AG10803 (cell line): ENCODE measurements around the gene NEBL.

Source experiments
- DNase-seq: peaks from one replicate; pipeline ENCODE4 v3.0.0; 2010; ENCODE audit warnings: low read depth
- H3K4me3 ChIP-seq: 2 replicates; pipeline ENCODE4 v1.5.1; 2011; ENCODE audit warnings: mild to moderate bottlenecking, low read length, control low read depth
- TF ChIP-seq, protein P1 (sequence below): conservative IDR thresholded peaks from 2 replicates; pipeline ENCODE4 v1.5.1; 2011; ENCODE audit warnings: mild to moderate bottlenecking, low read length, control low read depth, inconsistent platforms

Gene NEBL

DNA sequence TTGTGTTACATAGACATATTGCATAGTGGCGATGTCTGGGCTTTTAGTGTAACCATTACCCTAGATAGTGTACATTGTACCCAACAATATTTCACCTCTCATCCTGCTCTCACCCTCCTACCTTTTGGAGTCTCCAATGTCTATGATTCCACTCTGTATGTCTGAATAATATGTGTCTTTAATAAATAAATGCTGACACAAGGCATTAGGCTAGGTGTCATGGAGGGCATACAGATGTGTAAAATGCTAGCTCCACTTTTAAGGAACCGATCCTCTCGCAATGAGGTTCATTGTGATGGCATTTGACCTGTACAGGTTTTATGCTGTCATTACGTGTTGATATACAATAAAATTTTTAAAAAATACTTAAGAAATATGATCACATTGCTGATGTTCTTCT lies 74.3 kb downstream of the NEBL start:
- no peak for DNase-seq
- no peak overlapping the region for H3K4me3 ChIP-seq
- TF ChIP-seq, protein P1, sequence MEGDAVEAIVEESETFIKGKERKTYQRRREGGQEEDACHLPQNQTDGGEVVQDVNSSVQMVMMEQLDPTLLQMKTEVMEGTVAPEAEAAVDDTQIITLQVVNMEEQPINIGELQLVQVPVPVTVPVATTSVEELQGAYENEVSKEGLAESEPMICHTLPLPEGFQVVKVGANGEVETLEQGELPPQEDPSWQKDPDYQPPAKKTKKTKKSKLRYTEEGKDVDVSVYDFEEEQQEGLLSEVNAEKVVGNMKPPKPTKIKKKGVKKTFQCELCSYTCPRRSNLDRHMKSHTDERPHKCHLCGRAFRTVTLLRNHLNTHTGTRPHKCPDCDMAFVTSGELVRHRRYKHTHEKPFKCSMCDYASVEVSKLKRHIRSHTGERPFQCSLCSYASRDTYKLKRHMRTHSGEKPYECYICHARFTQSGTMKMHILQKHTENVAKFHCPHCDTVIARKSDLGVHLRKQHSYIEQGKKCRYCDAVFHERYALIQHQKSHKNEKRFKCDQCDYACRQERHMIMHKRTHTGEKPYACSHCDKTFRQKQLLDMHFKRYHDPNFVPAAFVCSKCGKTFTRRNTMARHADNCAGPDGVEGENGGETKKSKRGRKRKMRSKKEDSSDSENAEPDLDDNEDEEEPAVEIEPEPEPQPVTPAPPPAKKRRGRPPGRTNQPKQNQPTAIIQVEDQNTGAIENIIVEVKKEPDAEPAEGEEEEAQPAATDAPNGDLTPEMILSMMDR = no peak

DNA sequence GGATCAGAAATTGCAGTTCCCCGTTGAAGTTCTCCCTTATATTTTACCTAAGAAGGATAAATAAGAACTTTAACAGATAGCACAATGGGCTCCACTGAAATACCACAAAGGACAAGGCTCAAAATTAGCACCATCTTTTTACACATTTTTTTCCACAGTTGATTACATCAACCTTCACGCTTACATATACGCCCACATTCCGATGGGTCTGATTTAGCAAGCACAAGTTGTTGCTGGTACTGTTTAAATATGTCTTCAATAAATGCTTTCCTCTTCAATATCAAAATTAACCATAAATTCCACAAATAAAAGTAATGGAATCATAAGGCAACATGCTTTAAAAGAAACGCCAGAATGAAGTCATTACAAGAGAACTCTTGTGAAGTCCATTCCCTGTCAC lies 79.5 kb downstream of the NEBL start:
- TF ChIP-seq, protein P1 = no peak
- H3K4me3 ChIP-seq = no peak overlapping the region
- DNase-seq = peak; percentile 2

DNA sequence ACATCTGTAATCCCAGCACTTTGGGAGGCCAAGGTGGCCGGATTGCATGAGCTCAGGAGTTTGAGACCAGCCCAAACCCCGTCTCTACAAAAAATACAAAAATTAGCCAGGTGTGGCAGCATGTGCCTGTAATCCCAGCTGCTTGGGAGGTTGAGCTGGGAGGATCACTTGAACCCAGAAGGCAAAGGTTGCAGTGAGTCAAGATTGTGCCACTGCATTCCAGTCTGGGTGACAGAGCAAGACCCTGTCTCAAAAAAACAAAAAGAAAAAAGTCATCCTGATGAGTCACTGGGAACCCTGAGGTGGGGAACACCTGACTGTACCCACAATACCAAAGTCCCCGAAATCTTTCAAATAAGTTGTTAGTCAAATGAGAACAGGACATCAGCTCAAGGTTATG lies 80.0 kb downstream of the NEBL start:
- DNase-seq = no peak
- TF ChIP-seq, protein P1 = no peak

DNA sequence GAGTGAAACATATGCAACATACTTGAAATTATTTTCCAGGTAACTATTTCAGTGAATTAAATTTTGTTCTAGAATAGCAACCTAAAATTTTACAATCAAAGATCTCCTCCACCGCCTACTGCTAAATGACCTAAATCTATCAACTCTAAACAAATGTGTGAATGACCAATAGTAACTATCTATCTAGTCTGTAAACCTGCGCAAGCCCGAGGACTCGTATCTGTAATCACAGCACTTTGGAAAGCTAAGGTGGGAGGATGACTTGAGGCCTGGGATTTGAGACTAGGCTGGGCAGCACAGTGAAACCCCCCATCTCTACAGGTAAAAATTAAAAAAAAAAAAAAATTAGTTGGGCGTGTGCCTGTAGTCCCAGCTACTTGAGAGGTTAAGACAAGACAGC lies 83.0 kb downstream of the NEBL start:
- TF ChIP-seq, protein P1 = no peak
- no peak overlapping the region for H3K4me3 ChIP-seq
- DNase-seq = no peak

More for the DNA sequence above, 80.0 kb downstream of the NEBL start:
- H3K4me3 ChIP-seq = no peak overlapping the region

DNA sequence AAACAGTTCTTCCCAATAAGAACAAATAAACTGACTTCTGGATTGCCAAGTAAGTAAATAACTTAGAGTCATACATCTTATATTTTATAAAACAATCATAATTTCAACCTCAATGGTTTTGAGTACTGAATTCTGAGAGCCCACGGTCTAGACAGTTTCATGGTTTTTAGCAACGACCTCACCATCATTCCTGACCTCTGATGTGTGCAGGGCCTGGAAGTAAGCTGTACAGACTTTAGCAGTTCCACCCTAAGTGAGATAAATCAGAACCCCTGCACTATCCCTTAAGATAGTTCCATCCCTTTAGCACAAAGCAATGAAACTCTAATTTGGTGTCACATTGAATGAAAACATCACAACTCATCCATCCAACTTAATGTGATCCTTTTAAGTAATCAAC lies 86.0 kb downstream of the NEBL start:
- H3K4me3 ChIP-seq = no peak overlapping the region
- TF ChIP-seq, protein P1 = no peak
- no peak for DNase-seq

DNA sequence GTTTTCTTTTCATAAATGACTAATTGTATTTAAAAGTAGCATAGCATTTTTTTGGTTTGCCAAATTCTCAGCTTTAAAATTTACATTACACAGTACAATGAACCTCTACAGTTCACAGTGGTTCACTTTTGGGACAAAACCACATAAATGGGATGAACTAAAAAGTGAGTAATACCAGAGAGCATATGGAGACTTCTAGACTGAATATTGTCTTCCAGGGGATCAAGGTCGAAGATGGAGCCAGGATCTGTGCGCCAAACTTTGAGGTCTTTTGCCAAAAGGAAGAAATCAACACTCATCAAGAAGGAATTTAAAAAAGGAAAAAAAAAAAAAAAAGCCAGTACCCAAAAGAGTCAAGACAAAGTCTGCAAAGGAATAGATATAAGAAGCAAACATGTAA lies 87.5 kb downstream of the NEBL start:
- DNase-seq = no peak
- H3K4me3 ChIP-seq = no peak overlapping the region
- TF ChIP-seq, protein P1 = no peak

DNA sequence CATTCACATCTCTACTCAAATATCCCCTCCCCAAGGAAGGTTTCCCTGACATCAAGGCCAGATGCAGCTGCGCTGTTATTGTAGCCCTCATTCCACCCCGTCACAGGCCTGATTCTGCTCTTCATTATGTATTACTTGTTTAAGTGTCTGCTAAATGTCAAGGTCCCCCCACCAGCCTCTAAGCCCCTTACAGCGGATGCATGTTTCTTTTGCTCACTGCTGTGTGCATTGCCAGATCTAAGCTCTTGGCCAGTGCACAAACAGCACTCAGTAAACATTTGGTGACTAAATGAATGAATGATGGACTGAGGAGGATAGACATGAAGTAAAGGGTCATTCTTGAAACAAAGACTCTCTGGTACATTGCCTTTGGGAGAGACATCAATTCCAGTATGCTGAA lies 90.6 kb downstream of the NEBL start:
- TF ChIP-seq, protein P1 = no peak
- no peak for DNase-seq
- H3K4me3 ChIP-seq = no peak overlapping the region
